Measurements from ENCODE around the gene MKLN1.

DNA sequence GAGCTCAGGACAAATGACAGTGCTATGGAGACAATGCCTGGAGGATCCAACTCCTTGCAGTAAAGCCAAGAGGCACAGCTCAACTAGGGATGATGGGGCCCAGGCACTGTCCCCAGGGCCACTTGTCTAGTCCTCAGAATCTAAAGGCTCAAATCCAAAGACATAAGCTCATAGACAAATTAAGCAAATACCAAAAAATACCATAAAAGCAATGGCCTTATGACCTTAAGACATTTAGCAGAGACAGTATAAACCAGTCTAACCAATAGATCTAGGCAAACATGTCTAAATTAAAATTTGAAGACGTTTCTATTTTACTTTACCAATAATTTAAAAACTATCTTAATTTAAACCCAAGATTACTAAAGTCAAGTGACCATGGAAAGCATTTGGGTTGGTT lies 14.8 kb upstream of the MKLN1 start:
- TF ChIP-seq, protein P1, sequence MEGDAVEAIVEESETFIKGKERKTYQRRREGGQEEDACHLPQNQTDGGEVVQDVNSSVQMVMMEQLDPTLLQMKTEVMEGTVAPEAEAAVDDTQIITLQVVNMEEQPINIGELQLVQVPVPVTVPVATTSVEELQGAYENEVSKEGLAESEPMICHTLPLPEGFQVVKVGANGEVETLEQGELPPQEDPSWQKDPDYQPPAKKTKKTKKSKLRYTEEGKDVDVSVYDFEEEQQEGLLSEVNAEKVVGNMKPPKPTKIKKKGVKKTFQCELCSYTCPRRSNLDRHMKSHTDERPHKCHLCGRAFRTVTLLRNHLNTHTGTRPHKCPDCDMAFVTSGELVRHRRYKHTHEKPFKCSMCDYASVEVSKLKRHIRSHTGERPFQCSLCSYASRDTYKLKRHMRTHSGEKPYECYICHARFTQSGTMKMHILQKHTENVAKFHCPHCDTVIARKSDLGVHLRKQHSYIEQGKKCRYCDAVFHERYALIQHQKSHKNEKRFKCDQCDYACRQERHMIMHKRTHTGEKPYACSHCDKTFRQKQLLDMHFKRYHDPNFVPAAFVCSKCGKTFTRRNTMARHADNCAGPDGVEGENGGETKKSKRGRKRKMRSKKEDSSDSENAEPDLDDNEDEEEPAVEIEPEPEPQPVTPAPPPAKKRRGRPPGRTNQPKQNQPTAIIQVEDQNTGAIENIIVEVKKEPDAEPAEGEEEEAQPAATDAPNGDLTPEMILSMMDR (IDR thresholded peaks at IDR 0.05) = no peak
- no peak for TF ChIP-seq POLR2A (IDR thresholded peaks at IDR 0.05)

All from esophagus squamous epithelium (tissue), 4 donors.